Activated CD4-positive, alpha-beta T cell treated with anti-CD3 and anti-CD28 coated beads for 36 hours (primary cell): ENCODE data around the gene MEPCE. TPM values are rescaled to one million over a fixed set of nuclear protein-coding genes. Genes with fewer than 3 reads are reported as not detected.
A peak's percentile ranks its signal among the peaks of the same experiment; 100 is the strongest.

Experiments
- ATAC-seq: fragments of 200-7000 bp; cut with Tn5 transposase; one replicate; pipeline ENCODE4 v1.10.0; 2021; ENCODE audit warnings: mild to moderate bottlenecking, moderate library complexity
- CTCF ChIA-PET: fragments of 350-600 bp; sonication (Branson Sonifier 250); formaldehyde crosslinking; loops from one replicate; lab custom pipeline; 2021; ENCODE audit warnings: antibody characterized with exemption; lab: Charles Lee
- POLR2A ChIA-PET: fragments of 350-600 bp; sonication (Branson Sonifier 250); formaldehyde crosslinking; loops from one replicate; lab custom pipeline; 2021; ENCODE audit warnings: antibody characterized with exemption, inconsistent platforms; lab: Charles Lee
- DNase-seq: peaks from one replicate; pipeline ENCODE4 v3.0.0-alpha.2; 2020
- H3K27ac Mint-ChIP-seq: one replicate; pipeline ENCODE4 v1.8.0; 2021; ENCODE audit warnings: mixed read lengths
- H3K27me3 Mint-ChIP-seq: one replicate; pipeline ENCODE4 v1.8.0; 2021; ENCODE audit warnings: mixed read lengths
- H3K36me3 Mint-ChIP-seq: one replicate; pipeline ENCODE4 v1.8.0; 2021; ENCODE audit warnings: low read depth, mixed read lengths
- H3K4me1 Mint-ChIP-seq: one replicate; pipeline ENCODE4 v1.8.0; 2021; ENCODE audit warnings: mixed read lengths
- H3K4me3 Mint-ChIP-seq: one replicate; pipeline ENCODE4 v1.8.0; 2021; ENCODE audit warnings: mild to moderate bottlenecking, moderate library complexity, mixed read lengths
- H3K9me3 Mint-ChIP-seq: one replicate; pipeline ENCODE4 v1.8.0; 2021; ENCODE audit warnings: low read depth, mixed read lengths
- intact Hi-C, 2 experiments: fragments of 100-400 bp; cut with DNase I in 1 of 2; cut with micrococcal nuclease in 1 of 2; formaldehyde crosslinking; loops; one replicate each; pipeline versions ENCODE4 v1.14.2 to v1.15.1; 2022 to 2024; cut with DNase I, micrococcal nuclease
- total RNA-seq, 2 experiments: library from RNA; stranded (reverse); gene quantifications; one replicate each; pipeline ENCODE4 v1.2.3, GENCODE V29; 2021

MEPCE gene
- total RNA-seq, 2 experiments from 2014 or later = 44.4 to 45.9 TPM

DNA sequence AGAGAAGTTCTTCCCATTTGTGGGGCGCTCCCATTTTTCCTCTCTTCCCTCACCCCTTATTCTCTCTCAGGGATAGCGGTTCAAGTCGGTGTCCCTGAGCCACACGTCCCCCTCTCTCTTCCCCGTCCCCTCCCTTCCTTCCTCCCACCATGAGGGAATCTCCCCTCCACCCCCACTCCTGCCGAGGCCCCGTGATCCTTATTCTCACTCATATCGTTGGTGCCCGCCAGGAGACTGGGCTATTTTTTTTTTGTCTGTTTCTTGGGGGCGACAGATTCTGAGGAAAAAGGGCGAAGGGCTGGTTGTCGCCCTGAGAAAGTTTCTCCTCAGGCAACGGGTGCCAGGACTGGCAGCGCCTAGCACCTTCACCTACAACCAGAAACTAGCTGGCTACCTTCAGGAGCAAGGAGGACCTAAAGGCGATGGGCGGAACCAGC, 1.9 kb upstream of the MEPCE start:
- DNase-seq (no peak), ATAC-seq (no peak)
- Mint-ChIP-seq H3K4me3 (peak overlapping the region; percentile 88), H3K36me3 (peaks cover 27% of the 10 kb centered on the region), H3K9me3 (peaks cover 5% of the 10 kb centered on the region), H3K27ac (peak overlapping the region; percentile 100), H3K4me1 (peaks cover 30% of the 10 kb centered on the region), H3K27me3 (no peaks in the 10 kb centered on the region)
- ChIA-PET POLR2A (interaction anchor here (0.6 to 2.2 kb wide), 11 partner anchors 9 to 923 kb away, joined by 3 to 22 read pairs (median 5); partner anchors contain the start of genes FBXO24, LAMTOR4, LRCH4 and POP7), CTCF (interaction anchor here (1.0 kb wide), 1 partner anchor 325 kb away, joined by 3 read pairs; no protein-coding TSS in a partner anchor)
- intact Hi-C loops = loop anchor here (1.0 to 2.0 kb wide), 21 partner anchors 9 to 1019 kb away; partner anchors contain the start of genes AP4M1 (in 1 of the 2), BUD31 (in 1 of the 2), CNPY4 (in 1 of the 2) and COPS6 (in 1 of the 2)

DNA sequence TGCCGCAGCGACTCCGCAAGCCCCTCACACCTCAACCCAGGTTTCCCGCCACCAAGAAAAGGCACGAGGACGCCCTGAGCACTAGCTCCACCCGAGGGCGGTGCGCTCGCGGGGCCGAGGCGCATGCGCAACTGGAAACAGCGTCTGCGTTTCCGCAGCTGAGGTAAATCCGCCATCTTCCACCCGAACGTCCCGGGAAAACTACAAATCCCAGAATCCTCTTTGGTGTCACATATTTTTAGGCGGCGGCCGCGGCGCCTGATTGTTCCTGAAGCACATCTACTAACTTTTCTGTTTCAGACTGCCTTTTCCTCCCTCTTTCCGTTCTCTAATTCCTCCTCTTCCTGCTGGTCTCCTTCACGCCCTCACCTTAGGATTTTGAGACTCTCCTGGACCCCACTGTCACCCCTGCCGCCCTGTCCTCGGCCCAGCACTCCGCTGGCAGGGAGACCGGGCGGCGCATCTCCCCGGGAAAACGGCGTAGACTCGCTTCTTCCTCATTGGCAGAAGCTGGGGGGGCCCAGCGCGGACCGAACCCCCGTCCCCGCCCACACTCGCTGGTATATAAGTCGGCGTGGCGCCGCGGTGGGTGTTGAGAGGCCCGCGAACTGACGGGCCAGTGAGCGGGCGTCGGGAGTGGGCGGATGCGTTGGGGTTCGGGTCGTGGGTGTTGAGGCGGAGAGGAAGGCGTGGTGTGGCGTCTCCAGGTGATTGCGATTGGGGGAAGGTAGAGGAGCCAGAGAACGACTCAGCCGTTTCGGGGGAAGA, 1.2 kb upstream of the MEPCE start, which contains the start of gene ZCWPW1:
Gene ZCWPW1, minus strand, starts transcription at position 505 of the 768 bp plus-strand sequence. CDS start 8,054 bp downstream, outside the sequence.
- intact Hi-C loops = loop anchor here (1.0 to 2.0 kb wide), 21 partner anchors 8 to 1020 kb away; partner anchors contain the start of genes AP4M1 (in 1 of the 2), BUD31 (in 1 of the 2), CNPY4 (in 1 of the 2) and COPS6 (in 1 of the 2)
- Mint-ChIP-seq H3K9me3 (peaks cover 5% of the 10 kb centered on the region), H3K4me1 (peaks cover 36% of the 10 kb centered on the region), H3K27ac (peak within 1 kb of the TSS; percentile 100), H3K27me3 (no peaks in the 10 kb centered on the region), H3K4me3 (peak within 1 kb of the TSS; percentile 88), H3K36me3 (peaks cover 33% of the 10 kb centered on the region)
- DNase-seq = peak; percentile 98
- ChIA-PET POLR2A (interaction anchor here (0.6 to 2.2 kb wide), 27 partner anchors 8 to 924 kb away, joined by 3 to 22 read pairs (median 4); partner anchors contain the start of genes AGFG2, AP4M1, FBXO24 and LAMTOR4), CTCF (interaction anchor here (0.6 to 1.0 kb wide), 3 partner anchors 88 to 325 kb away, joined by 3 to 4 read pairs (median 3); no protein-coding TSS in a partner anchor)
- ATAC-seq = peak; percentile 60

DNA sequence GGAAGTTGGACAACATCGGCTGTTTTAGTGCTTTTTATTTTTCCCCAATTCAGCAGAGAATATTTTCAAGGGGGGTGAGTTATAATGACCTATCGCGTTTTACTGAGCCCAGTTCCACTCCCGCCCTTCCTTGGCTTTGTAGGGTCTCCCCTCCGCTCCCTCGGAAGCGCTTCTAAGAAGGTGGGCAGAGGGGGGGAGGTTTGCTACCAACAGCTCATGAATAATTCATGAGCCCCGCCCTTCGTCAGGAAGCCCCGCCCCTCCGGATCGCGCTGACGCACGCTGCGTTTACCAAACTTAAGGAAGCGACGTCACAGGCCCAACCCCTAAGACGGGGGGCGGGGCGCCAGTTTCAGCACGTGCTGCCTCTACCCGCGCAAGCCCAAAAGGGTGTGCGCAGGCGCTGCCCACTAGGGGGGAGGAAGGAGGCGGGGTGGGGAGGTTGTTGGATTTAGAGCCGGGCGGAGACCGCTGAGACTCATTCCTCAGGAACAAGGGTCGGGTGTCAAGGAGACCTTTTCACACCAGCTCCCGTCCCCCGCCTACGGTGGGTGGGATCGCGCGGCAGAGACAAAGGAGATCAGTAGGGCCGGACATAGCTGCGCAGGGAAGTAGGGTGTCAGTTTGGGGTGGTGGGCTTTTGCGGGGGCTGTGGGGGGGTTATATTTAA, 529 bp upstream of the MEPCE start:
- Mint-ChIP-seq H3K4me3 (peak overlapping the region; percentile 88), H3K9me3 (peaks cover 5% of the 10 kb centered on the region), H3K27ac (peak overlapping the region; percentile 100), H3K4me1 (peaks cover 43% of the 10 kb centered on the region), H3K27me3 (no peaks in the 10 kb centered on the region), H3K36me3 (peaks cover 40% of the 10 kb centered on the region)
- DNase-seq (peak; percentile 100), ATAC-seq (peak; percentile 70)
- POLR2A ChIA-PET = interaction anchor here (0.6 to 2.2 kb wide), 26 partner anchors 8 to 924 kb away, joined by 3 to 22 read pairs (median 4); partner anchors contain the start of genes AGFG2, AP4M1, FBXO24 and LAMTOR4
- CTCF ChIA-PET = interaction anchor here (0.6 to 0.8 kb wide), 2 partner anchors 87 to 99 kb away, joined by 3 to 4 read pairs; no protein-coding TSS in a partner anchor
- intact Hi-C loops = loop anchor here (1.0 to 2.0 kb wide), 26 partner anchors 7 to 1021 kb away; partner anchors contain the start of genes AGFG2 (in 1 of the 2), AP4M1 (in 1 of the 2), BUD31 (in 1 of the 2) and CNPY4 (in 1 of the 2)

GRCh38 chr7:100430493-100431285, 1.1 kb downstream of the MEPCE start:
- ChIA-PET POLR2A (interaction anchor here (0.6 to 1.3 kb wide), 7 partner anchors 155 to 814 kb away, joined by 3 to 5 read pairs (median 4); partner anchors contain the start of genes FBXO24 and LRCH4), CTCF (interaction anchor here (0.8 to 1.1 kb wide), 2 partner anchors 97 to 155 kb away, joined by 3 read pairs; partner anchors contain the start of genes FBXO24 and LRCH4)
- ATAC-seq (peak; percentile 3), DNase-seq (peak; percentile 76)
- peak overlapping the region; percentile 93 for H3K27ac Mint-ChIP-seq
- no peaks in the 10 kb centered on the region for H3K27me3 Mint-ChIP-seq
- H3K4me1 Mint-ChIP-seq = peaks cover 52% of the 10 kb centered on the region
- intact Hi-C loops = loop anchor here in 1 of 2 experiments (10.0 kb wide), 1 partner anchor 244 kb away; the partner anchor contains the start of gene GNB2
- peaks cover 5% of the 10 kb centered on the region for H3K9me3 Mint-ChIP-seq
- H3K36me3 Mint-ChIP-seq = peaks cover 54% of the 10 kb centered on the region
- peak overlapping the region; percentile 77 for H3K4me3 Mint-ChIP-seq

GRCh38 chr7:100431286-100431735, 1.7 kb downstream of the MEPCE start:
- H3K4me3 Mint-ChIP-seq = peak overlapping the region; percentile 77
- intact Hi-C loops = loop anchor here in 1 of 2 experiments (10.0 kb wide), 1 partner anchor 243 kb away; the partner anchor contains the start of gene GNB2
- peaks cover 56% of the 10 kb centered on the region for H3K36me3 Mint-ChIP-seq
- DNase-seq (no peak), ATAC-seq (no peak)
- ChIA-PET CTCF (no interaction called here), POLR2A (interaction anchor here (0.6 to 1.3 kb wide), 3 partner anchors 265 to 305 kb away, joined by 3 to 4 read pairs (median 4); no protein-coding TSS in a partner anchor)
- H3K4me1 Mint-ChIP-seq = peaks cover 52% of the 10 kb centered on the region
- peak overlapping the region; percentile 88 for H3K27ac Mint-ChIP-seq
- H3K9me3 Mint-ChIP-seq = peaks cover 5% of the 10 kb centered on the region
- H3K27me3 Mint-ChIP-seq = no peaks in the 10 kb centered on the region

DNA sequence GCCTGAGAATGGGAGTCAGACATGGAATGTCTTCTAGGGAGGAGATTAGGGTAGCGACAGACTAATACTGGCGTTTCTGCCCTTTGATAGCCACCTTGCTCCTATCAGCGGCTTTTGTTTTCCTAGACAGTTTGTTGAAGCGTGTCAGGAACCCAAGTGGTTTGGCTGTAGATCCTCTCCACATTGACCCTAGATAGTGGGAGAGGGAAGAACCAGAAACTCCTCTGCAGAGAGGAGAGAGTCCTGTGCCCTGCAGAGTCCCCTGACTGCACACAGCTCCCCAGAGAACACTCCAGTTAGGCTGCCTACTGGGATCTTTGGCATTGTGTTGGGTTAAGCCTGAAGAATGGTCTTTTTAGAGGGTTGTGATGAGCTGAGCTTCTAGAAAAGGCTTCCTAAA, 2.4 kb downstream of the MEPCE start:
- CTCF ChIA-PET = no interaction called here
- ATAC-seq = no peak
- Mint-ChIP-seq H3K4me3 (peak overlapping the region; percentile 77), H3K36me3 (peaks cover 58% of the 10 kb centered on the region), H3K4me1 (peaks cover 52% of the 10 kb centered on the region), H3K9me3 (peaks cover 5% of the 10 kb centered on the region), H3K27me3 (no peaks in the 10 kb centered on the region), H3K27ac (peak overlapping the region; percentile 88)
- POLR2A ChIA-PET = no interaction called here
- intact Hi-C loops = loop anchor here in 1 of 2 experiments (10.0 kb wide), 1 partner anchor 243 kb away; the partner anchor contains the start of gene GNB2
- DNase-seq = no peak

DNA sequence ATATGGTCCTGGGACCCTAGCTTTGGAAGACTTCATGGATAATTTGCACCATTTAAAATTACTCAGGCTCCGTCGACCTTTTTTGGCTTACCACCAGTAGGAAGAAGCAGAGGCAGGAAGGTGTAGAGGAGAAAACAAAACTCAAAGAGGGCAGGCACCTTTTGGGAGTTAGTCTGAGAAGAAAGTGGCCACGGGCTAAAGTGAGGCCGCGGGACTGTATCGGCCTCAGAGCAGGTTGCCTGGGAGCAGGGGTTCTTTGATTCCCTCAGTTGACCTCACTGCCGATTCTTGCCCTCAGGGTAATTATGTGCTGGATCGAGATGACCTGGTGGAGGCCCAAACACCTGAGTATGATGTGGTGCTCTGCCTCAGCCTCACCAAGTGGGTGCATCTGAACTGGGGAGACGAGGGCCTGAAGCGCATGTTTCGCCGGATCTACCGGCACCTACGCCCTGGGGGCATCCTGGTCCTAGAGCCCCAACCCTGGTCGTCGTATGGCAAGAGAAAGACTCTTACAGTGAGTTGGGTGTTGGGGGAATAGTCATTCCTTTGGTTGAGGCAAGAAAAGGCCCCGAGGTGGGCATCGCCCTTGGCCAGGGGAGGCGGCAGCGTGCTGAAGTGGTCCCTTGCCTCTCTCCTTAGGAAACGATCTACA, 3.1 kb downstream of the MEPCE start:
- POLR2A ChIA-PET = no interaction called here
- intact Hi-C loops = loop anchor here in 1 of 2 experiments (10.0 kb wide), 1 partner anchor 242 kb away; the partner anchor contains the start of gene GNB2

GRCh38 chr7:100433276-100433591, 3.6 kb downstream of the MEPCE start:
- CTCF ChIA-PET = interaction anchor here (0.6 to 1.2 kb wide), 3 partner anchors 14 to 49 kb away, joined by 3 to 5 read pairs (median 3); no protein-coding TSS in a partner anchor
- intact Hi-C loops = loop anchor here in 1 of 2 experiments (10.0 kb wide), 1 partner anchor 242 kb away; the partner anchor contains the start of gene GNB2
- ATAC-seq (no peak), DNase-seq (no peak)
- Mint-ChIP-seq H3K27ac (peak overlapping the region; percentile 88), H3K4me1 (peaks cover 48% of the 10 kb centered on the region), H3K27me3 (no peaks in the 10 kb centered on the region), H3K36me3 (peaks cover 58% of the 10 kb centered on the region), H3K4me3 (no peak overlapping the region), H3K9me3 (no peaks in the 10 kb centered on the region)
- POLR2A ChIA-PET = no interaction called here

More for the DNA sequence above, 3.1 kb downstream of the MEPCE start:
- H3K27ac Mint-ChIP-seq = peak overlapping the region; percentile 88
- no peaks in the 10 kb centered on the region for H3K27me3 Mint-ChIP-seq
- CTCF ChIA-PET = no interaction called here
- H3K4me3 Mint-ChIP-seq = no peak overlapping the region
- H3K36me3 Mint-ChIP-seq = peaks cover 58% of the 10 kb centered on the region
- H3K4me1 Mint-ChIP-seq = peaks cover 52% of the 10 kb centered on the region
- DNase-seq (no peak), ATAC-seq (no peak)
- H3K9me3 Mint-ChIP-seq = peaks cover 3% of the 10 kb centered on the region

DNA sequence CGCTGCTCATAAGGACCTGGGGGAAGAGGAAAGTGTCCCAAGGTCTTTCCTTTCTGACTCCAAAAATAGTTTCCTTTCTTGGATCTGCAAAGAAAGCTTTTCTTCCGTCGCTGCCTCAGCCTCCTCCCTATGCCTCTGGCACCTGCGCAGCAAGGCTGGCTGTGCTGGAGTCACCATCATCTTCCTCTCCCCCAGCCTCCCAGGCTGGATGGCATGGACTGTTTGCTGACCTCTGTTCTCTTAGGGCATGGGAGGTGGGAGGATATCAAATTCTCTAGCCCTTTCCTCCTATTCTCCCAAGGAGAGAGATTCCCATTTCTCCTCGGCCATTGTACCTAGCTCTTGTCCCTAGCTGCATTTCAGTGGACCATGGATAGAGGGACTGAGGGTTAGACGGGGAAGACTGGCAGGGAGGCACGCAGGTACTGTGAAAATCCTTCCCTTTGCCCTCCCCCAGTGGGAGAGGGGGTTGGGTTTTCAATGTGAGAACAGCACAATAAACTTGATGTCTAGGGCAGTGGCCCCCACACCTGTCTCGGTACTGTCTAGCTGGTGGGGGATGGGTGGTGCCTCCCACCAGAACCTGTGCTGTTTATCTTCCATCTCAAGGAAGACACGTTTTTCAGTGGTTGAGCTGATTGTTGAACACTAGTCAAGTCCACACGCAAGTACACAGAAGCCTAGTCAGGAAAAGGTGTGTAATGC, 4.1 kb downstream of the MEPCE start:
- Mint-ChIP-seq H3K9me3 (no peaks in the 10 kb centered on the region), H3K4me3 (peak overlapping the region; percentile 89), H3K4me1 (peaks cover 48% of the 10 kb centered on the region), H3K27me3 (no peaks in the 10 kb centered on the region), H3K27ac (peak overlapping the region; percentile 88), H3K36me3 (peaks cover 58% of the 10 kb centered on the region)
- CTCF ChIA-PET = interaction anchor here (0.6 to 1.2 kb wide), 4 partner anchors 13 to 126 kb away, joined by 3 to 5 read pairs (median 3); no protein-coding TSS in a partner anchor
- intact Hi-C loops = loop anchor here in 1 of 2 experiments (10.0 kb wide), 1 partner anchor 241 kb away; the partner anchor contains the start of gene GNB2
- DNase-seq (peak; percentile 18), ATAC-seq (no peak)
- POLR2A ChIA-PET = no interaction called here
